BJ (cell line): ENCODE data around the gene CYP2C19. TPM values are rescaled to one million over a fixed set of nuclear protein-coding genes. Genes with fewer than 3 reads are reported as not detected.

ENCODE experiments used
- CTCF ChIA-PET: fragments of 350-600 bp; formaldehyde crosslinking; extraction: SDS; loops from one replicate; lab custom pipeline; 2021; ENCODE audit warnings: antibody characterized with exemption, inconsistent platforms; lab: Yijun Ruan, JAX
- POLR2A ChIA-PET: fragments of 300-600 bp; sonication (Branson Sonifier 250); formaldehyde crosslinking; extraction: SDS; loops from one replicate; lab custom pipeline; 2021; ENCODE audit warnings: antibody characterized with exemption; lab: Charles Lee
- DNase-seq: peaks from one replicate; pipeline ENCODE4 v3.0.0-alpha.2; 2011; ENCODE audit warnings: low read depth
- H3K27me3 ChIP-seq: 2 replicates; pipeline ENCODE4 v1.6.0; 2011; ENCODE audit warnings: low read length; ENCODE audit not compliant: control insufficient read depth, insufficient read depth
- H3K36me3 ChIP-seq: 2 replicates; pipeline ENCODE4 v1.5.1; 2011; ENCODE audit warnings: low read length; ENCODE audit not compliant: control insufficient read depth, insufficient read depth
- H3K4me3 ChIP-seq: 2 replicates; pipeline ENCODE4 v1.5.1; 2011; ENCODE audit warnings: low read depth, mild to moderate bottlenecking, control low read depth, low read length
- polyA minus RNA-seq: library from RNA; depleted of rRNA, polyadenylated mRNA; stranded (reverse); fragments of >200 nt; gene quantifications from 2 replicates; pipeline ENCODE4 v1.2.3, GENCODE V29; 2011; rRNA and poly(A)+ RNA removed
- polyA plus RNA-seq: library from polyadenylated mRNA; depleted of rRNA; stranded (reverse); fragments of >200 nt; gene quantifications from 2 replicates; pipeline ENCODE4 v1.2.3, GENCODE V29; 2011; rRNA removed
- TF ChIP-seq, protein P1 (sequence below): IDR thresholded peaks from 2 replicates; pipeline ENCODE4 v1.5.1; 2011; ENCODE audit warnings: low read depth, mild to moderate bottlenecking, control low read depth, inconsistent platforms, low read length, moderate library complexity; ENCODE audit not compliant: insufficient read depth

The CYP2C19 gene
- polyA plus RNA-seq (not detected in 2 replicates), polyA minus RNA-seq (not detected in 2 replicates)

DNA sequence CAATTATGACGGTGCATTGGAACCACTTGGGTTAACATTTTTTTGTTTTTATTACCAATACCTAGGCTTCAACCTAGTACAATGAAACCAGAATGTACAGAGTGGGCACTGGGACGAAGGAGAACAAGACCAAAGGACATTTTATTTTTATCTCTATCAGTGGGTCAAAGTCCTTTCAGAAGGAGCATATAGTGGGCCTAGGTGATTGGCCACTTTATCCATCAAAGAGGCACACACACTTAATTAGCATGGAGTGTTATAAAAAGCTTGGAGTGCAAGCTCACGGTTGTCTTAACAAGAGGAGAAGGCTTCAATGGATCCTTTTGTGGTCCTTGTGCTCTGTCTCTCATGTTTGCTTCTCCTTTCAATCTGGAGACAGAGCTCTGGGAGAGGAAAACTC, at the start of gene CYP2C19:
CYP2C19 (plus strand) TSS at position 289 of the 400 bp plus-strand sequence; CDS start at position 314, 25 bp downstream.
- Histone ChIP-seq H3K27me3 (no peaks in the 10 kb centered on the region), H3K36me3 (no peaks in the 10 kb centered on the region), H3K4me3 (no peak within 1 kb of the TSS)
- TF ChIP-seq, protein P1, sequence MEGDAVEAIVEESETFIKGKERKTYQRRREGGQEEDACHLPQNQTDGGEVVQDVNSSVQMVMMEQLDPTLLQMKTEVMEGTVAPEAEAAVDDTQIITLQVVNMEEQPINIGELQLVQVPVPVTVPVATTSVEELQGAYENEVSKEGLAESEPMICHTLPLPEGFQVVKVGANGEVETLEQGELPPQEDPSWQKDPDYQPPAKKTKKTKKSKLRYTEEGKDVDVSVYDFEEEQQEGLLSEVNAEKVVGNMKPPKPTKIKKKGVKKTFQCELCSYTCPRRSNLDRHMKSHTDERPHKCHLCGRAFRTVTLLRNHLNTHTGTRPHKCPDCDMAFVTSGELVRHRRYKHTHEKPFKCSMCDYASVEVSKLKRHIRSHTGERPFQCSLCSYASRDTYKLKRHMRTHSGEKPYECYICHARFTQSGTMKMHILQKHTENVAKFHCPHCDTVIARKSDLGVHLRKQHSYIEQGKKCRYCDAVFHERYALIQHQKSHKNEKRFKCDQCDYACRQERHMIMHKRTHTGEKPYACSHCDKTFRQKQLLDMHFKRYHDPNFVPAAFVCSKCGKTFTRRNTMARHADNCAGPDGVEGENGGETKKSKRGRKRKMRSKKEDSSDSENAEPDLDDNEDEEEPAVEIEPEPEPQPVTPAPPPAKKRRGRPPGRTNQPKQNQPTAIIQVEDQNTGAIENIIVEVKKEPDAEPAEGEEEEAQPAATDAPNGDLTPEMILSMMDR: no peak
- CTCF ChIA-PET: no interaction called here
- DNase-seq: no peak
- POLR2A ChIA-PET: no interaction called here

DNA sequence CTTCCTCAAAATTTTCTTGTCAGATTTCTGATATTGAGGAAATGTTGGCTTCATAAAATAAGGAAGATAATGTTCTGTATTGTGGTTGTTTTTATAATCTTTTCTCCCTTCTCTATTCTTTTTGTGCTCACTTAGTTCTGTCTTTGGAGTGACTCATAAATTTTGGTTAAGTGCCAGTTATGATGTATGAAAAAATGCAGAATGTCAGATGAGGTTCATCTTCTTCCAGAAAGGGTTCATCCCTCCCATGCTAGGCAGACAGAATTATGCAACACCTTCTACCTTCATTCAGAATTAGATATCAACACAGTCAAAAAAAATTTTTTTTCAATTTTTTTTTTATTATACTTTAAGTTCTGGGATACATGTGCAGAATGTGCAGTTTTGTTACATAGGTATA, 36.6 kb upstream of the CYP2C19 start:
- ChIA-PET CTCF (no interaction called here), POLR2A (no interaction called here)
- TF ChIP-seq, protein P1: no peak
- no peak for DNase-seq
- Histone ChIP-seq H3K36me3 (no peaks in the 10 kb centered on the region), H3K27me3 (no peaks in the 10 kb centered on the region), H3K4me3 (no peak overlapping the region)

DNA sequence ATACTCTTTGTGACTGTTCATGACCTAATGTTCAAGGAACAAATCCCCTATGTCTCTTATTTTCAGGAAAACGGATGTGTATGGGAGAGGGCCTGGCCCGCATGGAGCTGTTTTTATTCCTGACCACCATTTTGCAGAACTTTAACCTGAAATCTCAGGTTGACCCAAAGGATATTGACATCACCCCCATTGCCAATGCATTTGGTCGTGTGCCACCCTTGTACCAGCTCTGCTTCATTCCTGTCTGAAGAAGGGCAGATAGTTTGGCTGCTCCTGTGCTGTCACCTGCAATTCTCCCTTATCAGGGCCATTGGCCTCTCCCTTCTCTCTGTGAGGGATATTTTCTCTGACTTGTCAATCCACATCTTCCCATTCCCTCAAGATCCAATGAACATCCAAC, 27.3 kb upstream of the CYP2C19 start:
- Histone ChIP-seq H3K4me3 (no peak overlapping the region), H3K27me3 (no peaks in the 10 kb centered on the region), H3K36me3 (no peaks in the 10 kb centered on the region)
- TF ChIP-seq, protein P1: no peak
- ChIA-PET POLR2A (no interaction called here), CTCF (no interaction called here)
- DNase-seq: no peak

DNA sequence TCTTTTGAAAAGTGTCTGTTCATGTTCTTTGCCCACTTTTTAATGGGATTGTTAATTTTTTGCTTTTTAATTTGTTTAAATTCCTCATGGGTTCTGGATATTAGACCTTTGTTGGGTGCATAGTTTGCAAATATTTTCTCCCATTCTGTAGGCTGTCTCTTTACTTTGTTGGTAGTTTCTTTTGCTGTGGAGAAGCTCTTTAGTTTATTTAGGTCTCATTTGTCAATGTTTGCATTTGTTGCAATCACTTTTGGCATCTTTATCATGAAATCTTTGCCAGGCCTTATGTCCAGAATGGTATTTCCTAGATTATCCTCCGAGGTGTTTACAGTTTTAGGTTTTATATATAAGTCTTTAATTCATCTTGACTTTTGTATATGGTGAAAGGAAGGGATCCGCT, 23.9 kb upstream of the CYP2C19 start:
- Histone ChIP-seq H3K4me3 (no peak overlapping the region), H3K27me3 (no peaks in the 10 kb centered on the region), H3K36me3 (no peaks in the 10 kb centered on the region)
- ChIA-PET POLR2A (no interaction called here), CTCF (no interaction called here)
- DNase-seq: no peak
- TF ChIP-seq, protein P1: no peak

DNA sequence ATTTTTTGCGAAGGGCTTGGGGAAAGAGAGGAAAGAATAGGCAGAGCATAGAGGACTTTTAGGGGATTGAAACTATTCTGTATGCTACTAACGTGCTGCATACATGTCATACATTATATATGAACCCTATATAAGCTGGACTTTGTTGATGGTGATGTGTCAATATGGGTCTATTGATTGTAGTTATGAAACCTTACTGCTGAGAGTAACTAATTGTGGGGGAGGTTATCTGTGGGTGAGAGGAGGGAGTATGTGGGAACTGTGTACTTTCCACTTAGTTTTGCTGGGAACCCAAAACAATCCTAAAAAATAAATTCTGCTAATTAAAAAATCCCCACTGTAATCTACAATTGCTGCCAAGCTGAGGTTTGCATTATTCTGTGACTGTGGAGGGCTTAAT, 15.3 kb upstream of the CYP2C19 start:
- DNase-seq: no peak
- no peaks in the 10 kb centered on the region for H3K27me3 ChIP-seq
- ChIA-PET POLR2A (no interaction called here), CTCF (no interaction called here)
- H3K4me3 ChIP-seq: no peak overlapping the region
- TF ChIP-seq, protein P1: no peak
- no peaks in the 10 kb centered on the region for H3K36me3 ChIP-seq
